Neural cell (in vitro differentiated cells): Measurements from ENCODE around the gene HEG1.

ENCODE experiments used
- EZH2 ChIP-seq: fragments of 200-600, 300-800 bp; shearing (Covaris generic), sonication (generic); IDR thresholded peaks from 2 replicates; pipeline ENCODE4 v1.6.1; 2014; ENCODE audit warnings: antibody characterized with exemption, low read length, borderline replicate concordance, mild to moderate bottlenecking; ENCODE audit not compliant: insufficient read depth, poor library complexity, severe bottlenecking
- TF ChIP-seq, protein P1 (sequence below): fragments of 450-650 bp; IDR thresholded peaks from 2 replicates; pipeline ENCODE4 v1.5.1; 2014; ENCODE audit warnings: antibody characterized with exemption, mild to moderate bottlenecking, moderate library complexity; ENCODE audit not compliant: poor library complexity, severe bottlenecking

DNA sequence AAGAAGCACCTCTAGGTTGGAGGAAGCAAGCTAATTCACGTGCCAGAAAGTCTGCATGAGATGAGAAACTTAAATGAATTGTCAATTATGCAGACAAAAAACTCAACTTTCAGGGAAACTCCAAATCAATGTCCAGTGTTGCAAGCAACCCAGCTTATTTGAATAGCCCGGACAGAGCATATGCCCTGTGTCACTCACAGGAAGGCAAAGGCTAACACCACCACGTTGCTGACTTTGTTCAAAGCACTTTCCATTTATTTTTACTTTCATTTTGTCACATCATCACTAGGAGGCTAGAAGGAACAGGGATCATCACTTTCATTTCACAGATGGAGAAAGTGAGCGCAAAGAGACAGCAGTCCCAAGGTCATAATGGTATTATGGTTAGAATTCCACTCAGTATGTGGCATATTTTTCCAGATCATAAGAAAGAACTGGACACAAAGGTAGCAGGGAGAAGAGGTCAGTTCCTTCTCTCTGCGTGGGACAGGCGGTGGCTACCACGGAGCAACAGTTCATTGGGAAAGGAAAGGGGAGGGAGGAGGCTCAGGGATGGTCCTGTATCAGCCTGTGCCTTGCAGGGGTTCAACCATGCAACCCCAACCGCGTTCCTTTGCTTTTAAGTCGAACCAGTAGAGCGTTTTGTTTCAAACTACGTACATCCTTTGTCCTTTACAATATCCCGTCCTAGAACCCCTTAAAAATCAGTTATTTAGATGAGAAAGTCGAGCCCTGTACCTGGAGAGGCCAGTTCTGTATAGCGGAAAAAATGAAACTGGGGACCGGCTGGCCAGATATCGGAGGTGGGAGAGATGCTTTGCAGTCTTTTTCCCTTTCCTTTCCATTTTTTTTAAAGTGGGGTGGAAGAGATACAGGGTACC lies 1.1 kb downstream of the HEG1 start:
- TF ChIP-seq, protein P1, sequence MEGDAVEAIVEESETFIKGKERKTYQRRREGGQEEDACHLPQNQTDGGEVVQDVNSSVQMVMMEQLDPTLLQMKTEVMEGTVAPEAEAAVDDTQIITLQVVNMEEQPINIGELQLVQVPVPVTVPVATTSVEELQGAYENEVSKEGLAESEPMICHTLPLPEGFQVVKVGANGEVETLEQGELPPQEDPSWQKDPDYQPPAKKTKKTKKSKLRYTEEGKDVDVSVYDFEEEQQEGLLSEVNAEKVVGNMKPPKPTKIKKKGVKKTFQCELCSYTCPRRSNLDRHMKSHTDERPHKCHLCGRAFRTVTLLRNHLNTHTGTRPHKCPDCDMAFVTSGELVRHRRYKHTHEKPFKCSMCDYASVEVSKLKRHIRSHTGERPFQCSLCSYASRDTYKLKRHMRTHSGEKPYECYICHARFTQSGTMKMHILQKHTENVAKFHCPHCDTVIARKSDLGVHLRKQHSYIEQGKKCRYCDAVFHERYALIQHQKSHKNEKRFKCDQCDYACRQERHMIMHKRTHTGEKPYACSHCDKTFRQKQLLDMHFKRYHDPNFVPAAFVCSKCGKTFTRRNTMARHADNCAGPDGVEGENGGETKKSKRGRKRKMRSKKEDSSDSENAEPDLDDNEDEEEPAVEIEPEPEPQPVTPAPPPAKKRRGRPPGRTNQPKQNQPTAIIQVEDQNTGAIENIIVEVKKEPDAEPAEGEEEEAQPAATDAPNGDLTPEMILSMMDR, result no peak
- no peak for TF ChIP-seq EZH2
